ENCODE results near the gene TWIST2.

TWIST2 gene

GRCh38 chr2:238865015-238865719, 17.3 kb downstream of the TWIST2 start:
- no peaks in the 10 kb centered on the region for H3K9me3 ChIP-seq (ENCODE audit: control insufficient read depth, insufficient read depth, low read depth, low read length)
- H3K27me3 ChIP-seq (ENCODE audit: control insufficient read depth, insufficient read depth, low read length) = no peaks in the 10 kb centered on the region
- peak overlapping the region; percentile 70 for H3K9ac ChIP-seq (ENCODE audit: low read length)
- peaks cover 18% of the 10 kb centered on the region for H3K4me1 ChIP-seq (ENCODE audit: control insufficient read depth, insufficient read depth, low read length)
- H3K36me3 ChIP-seq (ENCODE audit: control insufficient read depth, insufficient read depth, low read length) = no peaks in the 10 kb centered on the region
- H3K27ac ChIP-seq (ENCODE audit: low read depth, low read length) = peak overlapping the region; percentile 82; the same call in 1 of the 2 replicates
- no peak overlapping the region for H3K4me3 ChIP-seq (ENCODE audit: low read depth, low read length)

- Histone ChIP-seq H3K27me3 (ENCODE audit: control insufficient read depth, insufficient read depth, low read length) (no peaks in the 10 kb centered on the region), H3K27ac (ENCODE audit: low read depth, low read length) (no peak overlapping the region), H3K9me3 (ENCODE audit: control insufficient read depth, insufficient read depth, low read depth, low read length) (no peaks in the 10 kb centered on the region), H3K4me3 (ENCODE audit: low read depth, low read length) (no peak overlapping the region), H3K36me3 (ENCODE audit: control insufficient read depth, insufficient read depth, low read length) (no peaks in the 10 kb centered on the region), H3K9ac (ENCODE audit: low read length) (no peak overlapping the region), H3K4me1 (ENCODE audit: control insufficient read depth, insufficient read depth, low read length) (peaks cover 18% of the 10 kb centered on the region)
These were observed 18.0 kb downstream of the TWIST2 start for GRCh38 chr2:238865744-238866355.

- H3K4me3 ChIP-seq (ENCODE audit: low read depth, low read length) = no peak overlapping the region
- H3K27ac ChIP-seq (ENCODE audit: low read depth, low read length) = no peak overlapping the region
- peaks cover 18% of the 10 kb centered on the region for H3K4me1 ChIP-seq (ENCODE audit: control insufficient read depth, insufficient read depth, low read length)
- no peaks in the 10 kb centered on the region for H3K9me3 ChIP-seq (ENCODE audit: control insufficient read depth, insufficient read depth, low read depth, low read length)
- H3K36me3 ChIP-seq (ENCODE audit: control insufficient read depth, insufficient read depth, low read length) = no peaks in the 10 kb centered on the region
- H3K9ac ChIP-seq (ENCODE audit: low read length) = no peak overlapping the region
- H3K27me3 ChIP-seq (ENCODE audit: control insufficient read depth, insufficient read depth, low read length) = no peaks in the 10 kb centered on the region
These were observed 18.9 kb downstream of the TWIST2 start for GRCh38 chr2:238866656-238867277.

- H3K9me3 ChIP-seq (ENCODE audit: control insufficient read depth, insufficient read depth, low read depth, low read length) = no peaks in the 10 kb centered on the region
- no peaks in the 10 kb centered on the region for H3K36me3 ChIP-seq (ENCODE audit: control insufficient read depth, insufficient read depth, low read length)
- H3K4me3 ChIP-seq (ENCODE audit: low read depth, low read length) = no peak overlapping the region
- H3K4me1 ChIP-seq (ENCODE audit: control insufficient read depth, insufficient read depth, low read length) = peaks cover 18% of the 10 kb centered on the region
- H3K9ac ChIP-seq (ENCODE audit: low read length) = no peak overlapping the region
- H3K27ac ChIP-seq (ENCODE audit: low read depth, low read length) = no peak overlapping the region
- H3K27me3 ChIP-seq (ENCODE audit: control insufficient read depth, insufficient read depth, low read length) = no peaks in the 10 kb centered on the region
These were observed 20.2 kb downstream of the TWIST2 start for GRCh38 chr2:238868067-238868524.

- no peak overlapping the region for H3K4me3 ChIP-seq (ENCODE audit: low read depth, low read length)
- no peak overlapping the region for H3K9ac ChIP-seq (ENCODE audit: low read length)
- H3K27me3 ChIP-seq (ENCODE audit: control insufficient read depth, insufficient read depth, low read length) = no peaks in the 10 kb centered on the region
- H3K4me1 ChIP-seq (ENCODE audit: control insufficient read depth, insufficient read depth, low read length) = peaks cover 13% of the 10 kb centered on the region
- H3K36me3 ChIP-seq (ENCODE audit: control insufficient read depth, insufficient read depth, low read length) = no peaks in the 10 kb centered on the region
- H3K27ac ChIP-seq (ENCODE audit: low read depth, low read length) = no peak overlapping the region
- no peaks in the 10 kb centered on the region for H3K9me3 ChIP-seq (ENCODE audit: control insufficient read depth, insufficient read depth, low read depth, low read length)
These were observed 20.9 kb downstream of the TWIST2 start for GRCh38 chr2:238868616-238869292.

GRCh38 chr2:238869293-238870124, 21.6 kb downstream of the TWIST2 start:
- Histone ChIP-seq H3K9me3 (ENCODE audit: control insufficient read depth, insufficient read depth, low read depth, low read length) (no peaks in the 10 kb centered on the region), H3K27ac (ENCODE audit: low read depth, low read length) (no peak overlapping the region), H3K9ac (ENCODE audit: low read length) (no peak overlapping the region)

GRCh38 chr2:238870261-238870660, 22.4 kb downstream of the TWIST2 start:
- Histone ChIP-seq H3K4me1 (ENCODE audit: control insufficient read depth, insufficient read depth, low read length) (no peaks in the 10 kb centered on the region; the same call in 1 of the 2 replicates), H3K9ac (ENCODE audit: low read length) (no peak overlapping the region), H3K27me3 (ENCODE audit: control insufficient read depth, insufficient read depth, low read length) (no peaks in the 10 kb centered on the region), H3K36me3 (ENCODE audit: control insufficient read depth, insufficient read depth, low read length) (no peaks in the 10 kb centered on the region), H3K9me3 (ENCODE audit: control insufficient read depth, insufficient read depth, low read depth, low read length) (no peaks in the 10 kb centered on the region), H3K4me3 (ENCODE audit: low read depth, low read length) (no peak overlapping the region), H3K27ac (ENCODE audit: low read depth, low read length) (no peak overlapping the region)

More at GRCh38 chr2:238869293-238870124, 21.6 kb downstream of the TWIST2 start:
- Histone ChIP-seq H3K4me1 (ENCODE audit: control insufficient read depth, insufficient read depth, low read length) (peaks cover 7% of the 10 kb centered on the region), H3K36me3 (ENCODE audit: control insufficient read depth, insufficient read depth, low read length) (no peaks in the 10 kb centered on the region), H3K4me3 (ENCODE audit: low read depth, low read length) (no peak overlapping the region), H3K27me3 (ENCODE audit: control insufficient read depth, insufficient read depth, low read length) (no peaks in the 10 kb centered on the region)

GRCh38 chr2:238872026-238872425, 24.1 kb downstream of the TWIST2 start:
- no peak overlapping the region for H3K27ac ChIP-seq (ENCODE audit: low read depth, low read length)
- H3K4me1 ChIP-seq (ENCODE audit: control insufficient read depth, insufficient read depth, low read length) = no peaks in the 10 kb centered on the region; the same call in 1 of the 2 replicates
- H3K9ac ChIP-seq (ENCODE audit: low read length) = no peak overlapping the region
- no peaks in the 10 kb centered on the region for H3K36me3 ChIP-seq (ENCODE audit: control insufficient read depth, insufficient read depth, low read length)
- no peaks in the 10 kb centered on the region for H3K9me3 ChIP-seq (ENCODE audit: control insufficient read depth, insufficient read depth, low read depth, low read length)
- no peaks in the 10 kb centered on the region for H3K27me3 ChIP-seq (ENCODE audit: control insufficient read depth, insufficient read depth, low read length)
- no peak overlapping the region for H3K4me3 ChIP-seq (ENCODE audit: low read depth, low read length)

- no peak overlapping the region for H3K9ac ChIP-seq (ENCODE audit: low read length)
- H3K27me3 ChIP-seq (ENCODE audit: control insufficient read depth, insufficient read depth, low read length) = no peaks in the 10 kb centered on the region
- H3K36me3 ChIP-seq (ENCODE audit: control insufficient read depth, insufficient read depth, low read length) = no peaks in the 10 kb centered on the region
- no peak overlapping the region for H3K4me3 ChIP-seq (ENCODE audit: low read depth, low read length)
- no peaks in the 10 kb centered on the region for H3K9me3 ChIP-seq (ENCODE audit: control insufficient read depth, insufficient read depth, low read depth, low read length)
- H3K4me1 ChIP-seq (ENCODE audit: control insufficient read depth, insufficient read depth, low read length) = no peaks in the 10 kb centered on the region
- H3K27ac ChIP-seq (ENCODE audit: low read depth, low read length) = no peak overlapping the region
These were observed 24.9 kb downstream of the TWIST2 start for GRCh38 chr2:238872628-238873380.

- Histone ChIP-seq H3K27me3 (ENCODE audit: control insufficient read depth, insufficient read depth, low read length) (no peaks in the 10 kb centered on the region), H3K9ac (ENCODE audit: low read length) (no peak overlapping the region), H3K36me3 (ENCODE audit: control insufficient read depth, insufficient read depth, low read length) (no peaks in the 10 kb centered on the region), H3K27ac (ENCODE audit: low read depth, low read length) (no peak overlapping the region), H3K9me3 (ENCODE audit: control insufficient read depth, insufficient read depth, low read depth, low read length) (no peaks in the 10 kb centered on the region; the same call in 1 of the 2 replicates), H3K4me3 (ENCODE audit: low read depth, low read length) (no peak overlapping the region), H3K4me1 (ENCODE audit: control insufficient read depth, insufficient read depth, low read length) (no peaks in the 10 kb centered on the region)
These were observed 25.5 kb downstream of the TWIST2 start for GRCh38 chr2:238873381-238873801.

Measured in HUES6 (cell line).